Measurements from ENCODE around the gene KRT28. TPM values are rescaled to one million over a fixed set of nuclear protein-coding genes. Genes with fewer than 3 reads are reported as not detected.

KRT28 gene, protein sequence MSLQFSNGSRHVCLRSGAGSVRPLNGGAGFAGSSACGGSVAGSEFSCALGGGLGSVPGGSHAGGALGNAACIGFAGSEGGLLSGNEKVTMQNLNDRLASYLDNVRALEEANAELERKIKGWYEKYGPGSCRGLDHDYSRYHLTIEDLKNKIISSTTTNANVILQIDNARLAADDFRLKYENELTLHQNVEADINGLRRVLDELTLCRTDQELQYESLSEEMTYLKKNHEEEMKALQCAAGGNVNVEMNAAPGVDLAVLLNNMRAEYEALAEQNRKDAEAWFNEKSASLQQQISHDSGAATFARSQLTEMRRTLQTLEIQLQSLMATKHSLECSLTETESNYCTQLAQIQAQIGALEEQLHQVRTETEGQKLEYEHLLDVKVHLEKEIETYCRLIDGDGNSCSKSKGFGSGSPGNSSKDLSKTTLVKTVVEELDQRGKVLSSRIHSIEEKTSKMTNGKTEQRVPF
- total RNA-seq (2022; extraction: Qiagen RNA extraction), result not detected in 5 replicates

DNA sequence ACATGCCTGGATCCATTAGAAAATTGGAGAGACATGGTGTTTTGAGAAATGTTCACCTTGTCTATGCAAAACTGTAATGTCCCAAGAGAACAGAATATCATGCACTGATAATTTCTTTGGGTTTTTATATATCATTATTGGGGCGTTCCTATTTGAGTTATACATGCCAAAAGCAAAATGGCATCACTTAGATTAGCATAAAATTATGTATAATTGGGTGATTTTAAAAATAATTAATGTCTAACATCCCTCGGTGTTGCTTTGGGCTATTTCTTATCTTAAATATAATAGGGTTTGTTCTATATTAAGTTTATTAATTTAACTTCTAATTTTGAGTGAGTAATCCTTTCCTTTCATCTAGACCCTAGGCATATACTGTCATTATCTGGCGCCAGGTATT lies at the start of gene KRT28:
Gene KRT28, minus strand, starts transcription at position 101 of the 400 bp plus-strand sequence. Its CDS starts 66 bp downstream, at position 35.

DNA sequence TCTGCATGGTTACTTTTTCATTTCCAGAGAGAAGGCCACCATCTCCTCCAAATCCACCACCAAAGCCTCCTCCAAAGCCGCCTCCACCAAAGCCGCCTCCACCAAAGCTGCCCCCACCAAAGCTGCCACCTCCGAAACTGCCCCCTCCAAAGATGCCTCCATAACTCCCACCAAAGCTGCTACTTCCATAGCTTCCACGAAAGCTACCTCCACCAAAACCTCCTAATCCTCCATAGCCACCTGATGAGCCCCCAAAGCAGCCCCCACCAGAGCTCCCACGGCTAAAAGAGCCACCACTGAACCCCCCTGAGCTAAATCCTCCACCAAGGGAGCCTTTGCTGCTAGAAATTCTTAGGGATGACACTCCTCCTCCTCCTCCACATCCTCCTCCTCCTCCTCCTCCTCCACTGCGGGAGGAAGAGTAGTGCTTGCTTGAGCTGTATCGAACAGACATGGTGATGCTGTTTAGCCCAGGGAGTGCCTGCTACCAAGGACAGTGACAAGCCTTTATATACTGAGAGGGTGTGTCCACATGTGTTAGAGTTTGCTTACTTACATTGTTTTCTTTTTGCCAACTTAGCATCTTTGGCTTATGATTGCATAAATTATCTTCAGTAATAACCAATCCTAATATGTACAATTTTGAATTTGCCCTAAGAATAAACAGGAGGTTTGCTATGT lies 22.5 kb upstream of the KRT28 start, which contains the start of gene KRT10:
Gene KRT10, minus strand, starts transcription at position 483 of the 681 bp plus-strand sequence. Its CDS starts 29 bp downstream, at position 454.

DNA sequence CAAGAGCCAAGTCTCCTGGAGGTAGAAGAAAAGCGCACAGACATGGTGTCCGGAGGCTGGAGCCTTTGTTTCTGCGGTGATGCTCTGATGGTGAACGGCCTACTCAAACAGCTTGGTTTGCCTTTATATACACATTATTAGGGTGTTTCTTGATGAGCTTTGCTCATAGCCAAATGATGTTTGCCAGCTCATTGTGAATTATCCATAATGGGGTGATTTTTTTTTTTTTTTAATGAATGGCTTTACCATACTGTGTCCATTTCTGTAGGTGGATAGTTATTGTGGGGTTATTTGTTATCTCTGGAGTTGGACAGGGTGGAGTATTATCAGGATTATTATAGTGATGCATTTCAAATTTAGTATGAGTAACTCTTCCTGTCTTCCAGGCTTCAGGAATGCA lies 17.3 kb downstream of the KRT28 start, which contains the start of gene KRT27:
Gene KRT27, minus strand, starts transcription at position 101 of the 400 bp plus-strand sequence. Its CDS starts 57 bp downstream, at position 44.

DNA sequence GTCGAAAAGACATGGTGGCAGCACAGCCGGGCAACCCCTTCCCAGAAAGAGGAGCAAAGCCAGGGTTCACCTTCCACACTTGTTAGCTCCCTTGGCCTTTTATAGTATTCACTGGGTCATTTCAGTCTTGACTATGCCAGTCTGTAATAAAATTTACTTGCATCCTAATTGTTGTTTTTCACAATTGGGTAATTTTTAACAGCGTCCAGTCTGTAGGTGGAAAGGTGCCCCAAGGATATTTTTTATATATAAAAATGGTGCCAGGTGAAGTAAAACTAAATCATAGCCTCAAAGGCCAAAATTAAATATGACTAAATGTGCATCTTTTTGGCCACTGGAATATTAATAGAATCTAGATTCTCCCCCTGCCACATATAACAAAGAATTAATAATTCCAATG lies 27.7 kb downstream of the KRT28 start, which contains the start of gene KRT26:
Gene KRT26, minus strand, starts transcription at position 101 of the 400 bp plus-strand sequence. Its CDS starts 88 bp downstream, at position 13.

DNA sequence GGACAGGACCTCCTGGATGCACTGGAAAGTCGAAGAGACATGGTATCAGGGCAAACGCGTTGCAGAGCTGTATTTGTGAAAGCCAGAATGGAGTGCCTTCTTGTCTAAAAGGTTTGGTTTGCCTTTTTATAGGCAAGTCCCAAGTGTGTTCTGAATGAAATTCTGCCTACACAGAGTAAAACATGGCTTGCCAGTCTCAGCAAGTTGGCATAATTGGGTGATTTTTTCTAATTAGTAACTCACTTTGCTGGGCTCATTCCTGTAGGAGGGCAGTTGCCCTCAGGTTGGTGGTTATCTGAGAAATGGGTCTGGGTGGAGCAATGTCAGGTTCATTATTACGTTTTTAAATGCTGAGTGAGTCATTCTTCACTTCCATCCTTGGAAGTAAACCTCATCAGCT lies 44.5 kb downstream of the KRT28 start, which contains the start of gene KRT25:
Gene KRT25, minus strand, starts transcription at position 101 of the 400 bp plus-strand sequence. Its CDS starts 60 bp downstream, at position 41.

Other genes with a start within 250 kb of the KRT28 start
- gene CCR7, start 234.5 kb downstream of the KRT28 start, total RNA-seq (2022; extraction: Qiagen RNA extraction), result 0.44 to 1.0 TPM (median 0.97 TPM) in 5 replicates
- 103 to 120 TPM (median 112 TPM) in 5 replicates for gene SMARCE1, start 152.1 kb downstream of the KRT28 start, total RNA-seq (2022; extraction: Qiagen RNA extraction)
- gene KRT222, start 134.8 kb downstream of the KRT28 start, total RNA-seq (2022; extraction: Qiagen RNA extraction), result 0.25 to 0.51 TPM (median 0.38 TPM) in 5 replicates
- gene KRT24, start 96.2 kb downstream of the KRT28 start, total RNA-seq (2022; extraction: Qiagen RNA extraction), result not detected in 5 replicates
- not detected in 5 replicates for gene KRT25, start 44.6 kb downstream of the KRT28 start, total RNA-seq (2022; extraction: Qiagen RNA extraction)
- not detected in 5 replicates for gene KRT26, start 27.8 kb downstream of the KRT28 start, total RNA-seq (2022; extraction: Qiagen RNA extraction)
- 0.18 TPM in 1 of 5 replicates, not detected in the others for gene KRT27, start 17.4 kb downstream of the KRT28 start, total RNA-seq (2022; extraction: Qiagen RNA extraction)
- gene KRT10, start 22.7 kb upstream of the KRT28 start, total RNA-seq (2022; extraction: Qiagen RNA extraction), result 66.5 to 79.2 TPM (median 70.8 TPM) in 5 replicates
- not detected in 5 replicates for gene KRT12, start 67.3 kb upstream of the KRT28 start, total RNA-seq (2022; extraction: Qiagen RNA extraction)
- gene KRT20, start 85.3 kb upstream of the KRT28 start, total RNA-seq (2022; extraction: Qiagen RNA extraction), result 0.11 to 0.49 TPM (median 0.19 TPM) in 5 replicates
- 0.07 to 0.18 TPM (median 0.08 TPM) in 5 replicates for gene KRT23, start 137.7 kb upstream of the KRT28 start, total RNA-seq (2022; extraction: Qiagen RNA extraction)
- not detected in 5 replicates for gene KRT39, start 167.0 kb upstream of the KRT28 start, total RNA-seq (2022; extraction: Qiagen RNA extraction)
- gene KRT40, start 184.4 kb upstream of the KRT28 start, total RNA-seq (2022; extraction: Qiagen RNA extraction), result not detected in 5 replicates
- not detected in 5 replicates for gene KRTAP3-3, start 194.2 kb upstream of the KRT28 start, total RNA-seq (2022; extraction: Qiagen RNA extraction)
- 0.16 to 0.41 TPM (median 0.28 TPM) in 4 of 5 replicates, not detected in the other for gene KRTAP3-2, start 199.9 kb upstream of the KRT28 start, total RNA-seq (2022; extraction: Qiagen RNA extraction)
- gene KRTAP3-1, start 209.2 kb upstream of the KRT28 start, total RNA-seq (2022; extraction: Qiagen RNA extraction), result not detected in 5 replicates
- not detected in 5 replicates for gene KRTAP1-5, start 227.2 kb upstream of the KRT28 start, total RNA-seq (2022; extraction: Qiagen RNA extraction)
- gene KRTAP1-4, start 230.2 kb upstream of the KRT28 start, total RNA-seq (2022; extraction: Qiagen RNA extraction), result not detected in 5 replicates
- gene KRTAP1-3, start 234.9 kb upstream of the KRT28 start, total RNA-seq (2022; extraction: Qiagen RNA extraction), result not detected in 5 replicates
- not detected in 5 replicates for gene KRTAP1-1, start 241.5 kb upstream of the KRT28 start, total RNA-seq (2022; extraction: Qiagen RNA extraction)
- gene KRTAP2-1, start 247.4 kb upstream of the KRT28 start, total RNA-seq (2022; extraction: Qiagen RNA extraction), result not detected in 5 replicates

All from A549 treated with dexamethasone at 1 μM for 4 hours (cell line).